ENCODE data around the gene ETNK2.

Gene ETNK2

DNA sequence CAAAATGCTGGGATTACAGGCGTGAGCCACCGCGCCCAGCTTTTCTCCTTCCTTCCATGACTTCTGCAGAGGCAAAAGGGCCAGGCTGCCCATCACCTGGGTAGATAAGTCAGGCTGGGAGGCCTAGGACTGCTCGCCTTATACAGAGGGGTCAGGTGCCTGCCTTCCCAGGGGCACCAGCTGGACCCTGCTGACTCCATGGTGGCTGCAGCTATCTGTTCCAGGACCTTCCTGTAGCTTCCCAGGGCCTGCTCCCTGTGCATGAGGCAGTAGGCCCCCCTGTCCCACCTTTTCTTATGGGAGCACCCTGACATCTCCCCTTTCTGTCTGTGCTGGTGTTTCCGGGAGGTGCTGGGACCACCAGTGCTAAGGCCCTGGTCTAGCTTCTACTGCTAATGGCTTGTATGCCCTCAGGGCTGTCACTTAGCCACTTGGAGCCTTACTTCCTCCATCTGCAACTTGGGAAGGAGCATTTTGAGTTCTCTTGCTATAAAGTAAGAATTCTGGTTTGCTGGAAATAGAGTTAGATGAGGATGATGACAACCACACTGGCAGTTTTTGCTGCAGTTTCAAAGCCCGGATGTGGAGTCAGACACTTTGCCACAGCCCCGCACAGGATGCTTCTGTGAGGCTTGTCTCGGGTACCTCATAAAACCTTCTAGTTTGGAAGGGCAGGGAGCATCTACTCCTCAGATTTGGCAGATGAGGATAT lies 64.5 kb downstream of the ETNK2 start:
- Mint-ChIP-seq H3K27me3 (peaks cover 4% of the 10 kb centered on the region), H3K4me1 (ENCODE audit: low read depth) (no peaks in the 10 kb centered on the region), H3K4me3 (no peak overlapping the region), H3K9me3 (no peaks in the 10 kb centered on the region), H3K36me3 (ENCODE audit: low read depth) (no peaks in the 10 kb centered on the region), H3K27ac (no peak overlapping the region)
- intact Hi-C loops (cut with micrococcal nuclease), result no loop called here

DNA sequence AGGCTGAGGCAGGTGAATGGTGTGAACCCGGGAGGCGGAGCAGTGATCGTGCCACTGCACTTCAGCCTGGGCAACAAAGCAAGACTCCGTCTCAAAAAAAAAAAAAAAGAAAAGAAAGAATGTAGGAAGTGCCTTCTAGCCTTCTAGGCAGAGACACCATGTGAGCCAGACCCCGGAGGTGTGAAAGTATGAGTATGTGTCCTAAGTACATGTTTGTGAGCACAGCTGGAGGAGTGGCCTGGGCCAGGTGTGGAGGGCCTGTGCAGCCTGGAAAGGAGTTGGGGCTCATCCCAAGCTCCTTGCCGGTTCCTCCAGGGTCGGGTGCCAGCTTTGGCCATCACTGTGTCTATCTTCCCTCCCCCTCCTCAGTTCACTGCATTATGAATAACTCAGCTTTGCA lies 66.0 kb downstream of the ETNK2 start:
- Mint-ChIP-seq H3K9me3 (no peaks in the 10 kb centered on the region), H3K27ac (no peak overlapping the region), H3K36me3 (ENCODE audit: low read depth) (no peaks in the 10 kb centered on the region), H3K4me1 (ENCODE audit: low read depth) (no peaks in the 10 kb centered on the region), H3K27me3 (peaks cover 4% of the 10 kb centered on the region), H3K4me3 (no peak overlapping the region)
- intact Hi-C loops (cut with micrococcal nuclease), result no loop called here

DNA sequence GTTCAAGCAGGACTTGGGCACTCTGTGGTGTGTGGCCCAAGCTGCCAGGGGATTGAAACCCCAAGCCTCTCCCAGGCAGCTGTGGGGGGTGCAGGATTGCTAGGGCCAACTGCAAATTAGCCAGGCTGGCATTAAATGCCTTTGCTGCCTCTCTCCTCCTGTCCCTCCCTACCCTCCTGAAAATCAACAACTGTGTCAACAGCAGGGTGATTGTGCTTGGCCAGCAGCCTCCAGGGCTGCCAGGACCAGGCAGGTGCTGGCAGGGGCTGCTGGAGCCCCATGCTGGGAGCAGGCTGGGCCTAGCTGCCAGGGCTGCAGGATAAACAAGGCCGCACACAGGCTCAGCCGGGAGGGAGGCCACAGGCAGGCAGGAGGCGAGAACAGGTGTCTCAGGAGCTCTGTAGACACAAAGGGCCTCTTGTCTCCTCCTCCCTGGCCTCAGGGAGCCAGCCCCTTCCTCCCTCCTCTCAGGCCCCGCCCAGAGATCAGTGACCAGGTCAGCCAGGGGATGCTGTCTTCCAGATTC lies 67.5 kb downstream of the ETNK2 start:
- no peak overlapping the region for H3K27ac Mint-ChIP-seq
- intact Hi-C loops (cut with micrococcal nuclease), result no loop called here
- no peak overlapping the region for H3K4me3 Mint-ChIP-seq

DNA sequence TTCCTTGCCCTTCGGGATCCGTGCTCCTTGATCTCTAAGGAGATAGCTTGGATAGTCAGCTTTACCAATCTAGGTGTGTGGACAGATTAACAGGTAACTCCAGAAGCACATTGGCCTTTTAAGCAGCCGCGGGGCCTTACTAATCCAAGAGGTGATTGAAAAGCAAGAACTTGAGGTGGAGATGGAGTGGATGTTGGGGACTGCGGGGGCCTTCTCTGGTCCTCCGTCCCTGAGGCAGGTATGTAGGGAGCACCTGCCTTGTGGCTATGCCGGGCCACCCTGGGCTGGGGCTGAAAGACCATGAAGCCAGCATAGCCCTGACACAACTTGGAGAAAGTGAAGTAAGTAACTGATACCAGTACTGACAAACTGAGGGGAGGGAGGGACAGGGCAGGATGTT lies 68.4 kb downstream of the ETNK2 start:
- Mint-ChIP-seq H3K36me3 (ENCODE audit: low read depth) (no peaks in the 10 kb centered on the region), H3K27me3 (peaks cover 12% of the 10 kb centered on the region)

More for the DNA sequence above, 67.5 kb downstream of the ETNK2 start:
- Mint-ChIP-seq H3K9me3 (no peaks in the 10 kb centered on the region), H3K4me1 (ENCODE audit: low read depth) (no peaks in the 10 kb centered on the region), H3K27me3 (peaks cover 8% of the 10 kb centered on the region), H3K36me3 (ENCODE audit: low read depth) (no peaks in the 10 kb centered on the region)

DNA sequence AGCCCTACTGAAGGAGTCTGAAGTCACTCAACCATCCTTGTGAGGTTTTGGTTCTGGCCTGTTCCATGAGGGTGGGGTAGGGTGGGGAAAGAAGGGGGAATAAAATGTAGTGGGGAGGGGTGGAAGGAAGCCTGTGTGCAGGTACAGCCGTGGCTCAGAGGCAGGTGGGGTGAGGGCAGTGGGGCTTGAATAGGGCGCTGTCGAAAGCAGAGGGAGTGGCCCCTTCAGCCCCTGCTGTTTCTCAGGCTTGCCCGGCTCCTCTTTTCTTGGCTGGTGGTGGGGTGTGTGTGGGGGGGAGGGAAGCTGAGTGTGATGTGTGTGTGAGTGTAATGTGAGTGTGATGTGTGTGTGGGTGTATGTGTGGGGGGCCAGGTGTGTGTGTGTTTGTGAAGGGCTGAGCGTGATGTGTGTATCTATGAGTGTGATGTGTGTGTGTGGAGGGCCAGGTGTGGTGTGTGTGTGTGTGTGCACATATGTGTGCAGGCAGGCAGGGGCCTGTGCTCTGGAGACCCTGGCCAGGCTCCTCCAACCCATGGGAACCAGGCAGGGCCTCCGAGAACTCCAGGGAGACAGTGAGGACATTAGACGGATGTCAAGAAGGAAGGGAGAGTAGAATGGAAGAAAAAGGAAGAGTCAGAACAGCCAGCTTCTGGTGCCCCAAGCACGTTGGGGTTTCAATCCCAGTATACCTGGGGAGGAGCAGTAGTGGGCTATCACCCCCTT lies 69.9 kb downstream of the ETNK2 start:
- Mint-ChIP-seq H3K36me3 (ENCODE audit: low read depth) (no peaks in the 10 kb centered on the region), H3K27ac (no peak overlapping the region), H3K9me3 (no peaks in the 10 kb centered on the region), H3K4me3 (no peak overlapping the region), H3K4me1 (ENCODE audit: low read depth) (no peaks in the 10 kb centered on the region), H3K27me3 (peaks cover 25% of the 10 kb centered on the region)
- intact Hi-C loops (cut with micrococcal nuclease), result no loop called here

More for the DNA sequence above, 68.4 kb downstream of the ETNK2 start:
- Mint-ChIP-seq H3K4me1 (ENCODE audit: low read depth) (no peaks in the 10 kb centered on the region), H3K9me3 (no peaks in the 10 kb centered on the region), H3K4me3 (no peak overlapping the region), H3K27ac (no peak overlapping the region)
- intact Hi-C loops (cut with micrococcal nuclease), result no loop called here

DNA sequence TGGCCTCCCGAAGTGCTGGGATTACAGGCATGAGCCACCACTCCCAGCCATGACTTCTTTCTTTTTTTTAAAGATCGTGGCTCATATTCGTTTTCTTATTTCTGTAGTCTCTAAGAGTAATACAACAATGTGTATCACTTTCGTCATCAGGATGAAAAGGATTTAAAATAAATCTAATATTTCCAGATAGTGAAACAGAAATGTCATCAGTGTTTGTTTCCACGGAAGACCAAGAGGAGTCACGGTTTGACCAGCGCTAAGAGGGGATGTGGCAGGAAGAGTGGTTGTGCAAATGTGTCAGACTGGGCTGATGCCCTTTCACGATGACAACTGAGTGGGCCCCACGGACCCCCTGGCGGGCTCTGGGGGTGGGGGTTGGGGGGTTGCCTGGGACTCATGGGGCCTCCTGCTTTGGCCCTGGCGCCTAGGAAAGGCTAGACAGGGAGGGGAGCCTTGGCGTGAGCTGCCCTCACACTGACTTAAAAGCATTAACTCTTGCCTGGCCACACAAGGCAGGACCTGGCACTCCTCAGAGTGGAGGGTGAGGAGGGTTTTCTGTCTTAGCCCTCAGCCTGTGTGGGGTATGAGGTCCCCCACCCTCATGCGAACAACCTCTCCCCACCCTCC lies 70.6 kb downstream of the ETNK2 start:
- H3K9me3 Mint-ChIP-seq, result no peaks in the 10 kb centered on the region
- no peaks in the 10 kb centered on the region for H3K4me1 Mint-ChIP-seq (ENCODE audit: low read depth)
- no peak overlapping the region for H3K27ac Mint-ChIP-seq
- H3K36me3 Mint-ChIP-seq (ENCODE audit: low read depth), result no peaks in the 10 kb centered on the region
- peaks cover 32% of the 10 kb centered on the region for H3K27me3 Mint-ChIP-seq
- H3K4me3 Mint-ChIP-seq, result no peak overlapping the region
- intact Hi-C loops (cut with micrococcal nuclease), result no loop called here

Data from dendritic cell treated with granulocyte-macrophage colony-stimulating factor and Interleukin-4, amounts not matched to agents 40 ng/mL and 50 ng/mL, for 4 days (primary cell).